Endothelial cell of umbilical vein (primary cell): ENCODE data around the gene S100A14. TPM values are rescaled to one million over a fixed set of nuclear protein-coding genes. Genes with fewer than 3 reads are reported as not detected.

Source experiments
- BruUV-seq: library from RNA; stranded (reverse); fragments of 400-500 nt; replicated peaks from 2 replicates; lab custom pipeline; 2021; lab: Mats Ljungman, UMichigan
- CTCF ChIA-PET: fragments of 300-600, 350-600 bp; sonication (Branson Sonifier 250); formaldehyde crosslinking; loops from one replicate; lab custom pipeline; 2021; ENCODE audit warnings: antibody characterized with exemption, inconsistent platforms; lab: Charles Lee
- POLR2A ChIA-PET: fragments of 300-600, 350-600 bp; sonication (Branson Sonifier 250); formaldehyde crosslinking; loops from one replicate; lab custom pipeline; 2021; ENCODE audit warnings: antibody characterized with exemption, inconsistent platforms; lab: Charles Lee
- DNase-seq: peaks from one replicate; pipeline ENCODE4 v3.0.0-alpha.2; 2011; ENCODE audit warnings: low read depth, low spot score
- FAIRE-seq: peaks from 2 replicates; lab custom pipeline; 2011; peaks lifted over from hg19 to GRCh38; lab: Jason Lieb, UNC
- H2AFZ ChIP-seq: 2 replicates; pipeline ENCODE4 v1.6.0; 2012; ENCODE audit warnings: low read depth, low read length, control low read depth, inconsistent platforms
- H3K27ac ChIP-seq: 2 replicates; pipeline ENCODE4 v1.5.1; 2011; ENCODE audit warnings: low read depth, mild to moderate bottlenecking, control low read depth, low read length, moderate library complexity; ENCODE audit not compliant: insufficient read depth
- H3K27me3 ChIP-seq, 2 experiments: 2 replicates each; pipeline versions ENCODE4 v1.6.0 to v1.6.1; 2011; ENCODE audit warnings: low read length in 2 of 2, mixed read lengths in 1 of 2; ENCODE audit not compliant: control insufficient read depth in 2 of 2, insufficient read depth in 2 of 2
- H3K36me3 ChIP-seq, 2 experiments: 2 replicates in 1 of 2; 3 replicates in 1 of 2; pipeline ENCODE4 v1.5.1; 2011; ENCODE audit warnings: low read length in 2 of 2, mild to moderate bottlenecking in 1 of 2, moderate library complexity in 1 of 2; ENCODE audit not compliant: control insufficient read depth in 2 of 2, insufficient read depth in 2 of 2; ENCODE audit errors: extremely low read depth in 1 of 2
- H3K4me1 ChIP-seq: 3 replicates; pipeline ENCODE4 v1.5.1; 2011; ENCODE audit warnings: mild to moderate bottlenecking, low read length; ENCODE audit not compliant: control insufficient read depth, insufficient read depth; ENCODE audit errors: extremely low read depth
- H3K4me2 ChIP-seq: 2 replicates; pipeline ENCODE4 v1.6.1; 2011; ENCODE audit warnings: low read length, control low read depth, mixed read lengths; ENCODE audit not compliant: insufficient read depth
- H3K4me3 ChIP-seq, 3 experiments: fragments of 200-600 bp in 1 of 3; sonication (generic), shearing (Covaris generic) in 1 of 3; replicated peaks in 1 of 3; 2 replicates each; pipeline ENCODE4 v1.5.1; 2011 to 2016; ENCODE audit warnings: control low read depth in 3 of 3, low read length in 3 of 3, mild to moderate bottlenecking in 2 of 3, inconsistent platforms in 1 of 3, low read depth in 1 of 3, moderate library complexity in 1 of 3; ENCODE audit not compliant: insufficient read depth in 1 of 3
- H3K79me2 ChIP-seq: 2 replicates; pipeline ENCODE4 v1.6.0; 2012; ENCODE audit warnings: low read length, inconsistent platforms; ENCODE audit not compliant: control insufficient read depth, insufficient read depth
- H3K9ac ChIP-seq: replicated peaks from 2 replicates; pipeline ENCODE3; 2011; ENCODE audit warnings: low read length, control low read depth; ENCODE audit not compliant: insufficient read depth; ENCODE audit errors: extremely low read depth
- H3K9me1 ChIP-seq: replicated peaks from 3 replicates; pipeline ENCODE4 v1.6.0; 2011; ENCODE audit warnings: mild to moderate bottlenecking, low read length; ENCODE audit not compliant: control insufficient read depth, insufficient read depth; ENCODE audit errors: extremely low read depth
- H3K9me3 ChIP-seq: replicated peaks from 2 replicates; pipeline ENCODE4 v1.5.1; 2012; ENCODE audit warnings: low read length, inconsistent platforms; ENCODE audit not compliant: control insufficient read depth, insufficient read depth
- H4K20me1 ChIP-seq: replicated peaks from 2 replicates; pipeline ENCODE3; 2011; ENCODE audit warnings: mild to moderate bottlenecking, low read length; ENCODE audit not compliant: control insufficient read depth, insufficient read depth; ENCODE audit errors: extremely low read depth
- CTCF ChIP-seq, 2 donors: IDR thresholded peaks; 1 replicate in 1 of 2; 2 replicates in 1 of 2; pipeline ENCODE4 v1.5.1; 2011; ENCODE audit warnings: low read length in 2 of 2, mild to moderate bottlenecking in 2 of 2, moderate library complexity in 2 of 2, control low read depth in 1 of 2, inconsistent platforms in 1 of 2, low read depth in 1 of 2; ENCODE audit not compliant: insufficient read depth in 1 of 2; ENCODE audit errors: extremely low read depth in 1 of 2
- EZH2 ChIP-seq: IDR thresholded peaks from 2 replicates; pipeline ENCODE4 v1.6.1; 2012; ENCODE audit warnings: borderline replicate concordance, low read depth, mild to moderate bottlenecking, moderate library complexity, low read length, inconsistent platforms; ENCODE audit not compliant: severe bottlenecking
- FOS ChIP-seq: IDR thresholded peaks from 2 replicates; pipeline ENCODE4 v1.6.1; 2011; ENCODE audit warnings: mild to moderate bottlenecking, low read length, moderate library complexity, borderline replicate concordance; ENCODE audit not compliant: insufficient read depth
- GATA2 ChIP-seq: IDR thresholded peaks from 2 replicates; pipeline ENCODE4 v1.7.0; 2011; ENCODE audit warnings: low read depth, mild to moderate bottlenecking, moderate library complexity, mixed read lengths, low read length; ENCODE audit not compliant: insufficient read length, insufficient read depth
- JUN ChIP-seq: IDR thresholded peaks from 2 replicates; pipeline ENCODE4 v1.6.1; 2011; ENCODE audit warnings: borderline replicate concordance, low read depth; ENCODE audit not compliant: insufficient read length, insufficient read depth
- MYC ChIP-seq: IDR thresholded peaks from one replicate; pipeline ENCODE4 v1.6.1; 2011; ENCODE audit warnings: mild to moderate bottlenecking, low read depth, low read length
- POLR2A ChIP-seq: IDR thresholded peaks from 2 replicates; pipeline ENCODE4 v1.6.1; 2012; ENCODE audit warnings: low read depth, mild to moderate bottlenecking, control low read depth, low read length
- POLR2AphosphoS5 ChIP-seq: IDR thresholded peaks from 2 replicates; pipeline ENCODE4 v1.6.1; 2012; ENCODE audit warnings: low read depth, mild to moderate bottlenecking, control low read depth, low read length, moderate library complexity; ENCODE audit not compliant: insufficient read depth
- dilution Hi-C: fragments of 300-500 bp; cut with MboI; formaldehyde crosslinking; loops from one replicate; pipeline ENCODE4 v1.15.0; 2019; ENCODE audit warnings: low sequenced_read_pairs; ENCODE audit not compliant: extremely low pct_ligation_motif_present
- intact Hi-C: fragments of 100-400 bp; cut with micrococcal nuclease; formaldehyde crosslinking; loops from one replicate; pipeline ENCODE4 v1.10.0; 2022
- polyA plus RNA-seq, 4 experiments: library from polyadenylated mRNA; depleted of rRNA in 3 of 4; stranded (reverse) in 3 of 4; unstranded in 1 of 4; fragments of >200 nt; gene quantifications; 2 replicates each; pipeline versions ENCODE4 v1.2.1 to v1.2.3, GENCODE V29; 2011 to 2012; ENCODE audit warnings: missing spikeins in 1 of 4
- total RNA-seq: library from RNA; stranded (reverse); gene quantifications from 2 replicates; pipeline ENCODE4 v1.2.3, GENCODE V29; 2021
- TF ChIP-seq, protein P1 (sequence below): IDR thresholded peaks from 2 replicates; pipeline ENCODE4 v1.6.1; 2011; ENCODE audit not compliant: insufficient read depth, insufficient read length

S100A14 gene
- total and polyA plus RNA-seq, 2 donors (not counting 3 experiments of a cell fraction or from before 2014, with no cell fraction given): 0.10 TPM; not detected in 1

DNA sequence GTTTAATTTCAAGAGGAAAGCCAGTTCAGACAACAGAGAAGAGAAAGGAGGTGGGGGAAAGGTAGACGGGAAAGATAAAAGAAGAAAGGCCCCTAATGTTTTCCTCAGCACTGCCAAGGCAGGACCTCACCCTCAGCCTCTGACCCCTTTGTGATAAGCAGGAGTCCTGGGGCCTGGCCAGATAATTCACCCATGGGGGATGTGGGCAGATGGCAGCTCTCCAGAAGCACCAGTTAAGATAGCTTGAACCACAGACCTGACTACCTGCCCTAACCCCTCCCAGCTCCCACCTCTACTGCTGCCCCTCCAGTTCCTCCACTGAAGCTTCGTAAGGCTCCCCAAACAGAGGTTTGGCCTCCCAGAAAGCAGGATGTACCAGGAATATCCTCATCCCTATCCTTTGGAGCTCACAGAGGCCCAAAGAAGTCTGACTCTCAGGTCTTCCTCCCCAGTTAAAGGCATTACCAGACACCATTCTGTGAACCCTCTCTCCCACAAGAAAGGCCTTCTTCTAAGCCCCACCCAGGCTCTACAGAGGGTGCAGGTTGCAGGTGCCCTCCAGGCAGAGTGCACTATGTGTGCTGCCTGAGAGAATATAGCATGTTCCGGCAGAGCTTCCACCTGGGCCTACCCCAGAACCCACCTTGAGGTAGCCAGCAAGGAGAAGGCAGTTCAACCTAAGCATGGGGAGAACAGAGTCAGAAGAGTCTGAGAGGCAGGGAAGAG, 33.2 kb upstream of the S100A14 start:
- BruUV-seq: no TSS peak
- FAIRE-seq: no peak
- no peaks in the 10 kb centered on the region for H4K20me1 ChIP-seq
- ChIA-PET POLR2A (interaction anchor here (0.9 to 1.8 kb wide), 2 partner anchors 11 to 15 kb away, joined by 3 to 9 read pairs; partner anchors contain the start of gene CHTOP), CTCF (interaction anchor here (0.8 to 2.3 kb wide), 5 partner anchors 11 to 139 kb away, joined by 3 to 8 read pairs (median 6); partner anchors contain the start of gene CHTOP)
- peaks cover 7 to 15% of the 10 kb centered on the region in 2 experiments for H3K36me3 ChIP-seq
- no peak for TF ChIP-seq POLR2A
- TF ChIP-seq POLR2AphosphoS5: no peak
- TF ChIP-seq EZH2: no peak
- TF ChIP-seq GATA2: no peak
- TF ChIP-seq, protein P1, sequence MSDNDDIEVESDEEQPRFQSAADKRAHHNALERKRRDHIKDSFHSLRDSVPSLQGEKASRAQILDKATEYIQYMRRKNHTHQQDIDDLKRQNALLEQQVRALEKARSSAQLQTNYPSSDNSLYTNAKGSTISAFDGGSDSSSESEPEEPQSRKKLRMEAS: no peak
- TF ChIP-seq CTCF (IDR thresholded peaks at IDR 0.05; ENCODE audit: extremely low read depth in 1 of 2, insufficient read depth in 1 of 2, low read depth in 1 of 2, low read length in 2 of 2): no peak
- TF ChIP-seq MYC: no peak
- TF ChIP-seq FOS: no peak
- TF ChIP-seq JUN: no peak
- no peak overlapping the region for H3K4me3 ChIP-seq
- H3K27me3 ChIP-seq: no peaks in the 10 kb centered on the region
- no peaks in the 10 kb centered on the region for H3K9me3 ChIP-seq
- no peak for DNase-seq
- no peak overlapping the region for H3K27ac ChIP-seq
- no peak overlapping the region for H3K9ac ChIP-seq
- H3K4me1 ChIP-seq: peaks cover 8% of the 10 kb centered on the region
- no peak overlapping the region for H3K4me2 ChIP-seq
- dilution Hi-C loops: no loop called here
- H2AFZ ChIP-seq: no peak overlapping the region
- H3K79me2 ChIP-seq: no peaks in the 10 kb centered on the region
- intact Hi-C loops: no loop called here
- H3K9me1 ChIP-seq: no peaks in the 10 kb centered on the region
